Neural cell (in vitro differentiated cells): ENCODE results near the gene MAD2L1BP.

ENCODE experiments used
- EP300 ChIP-seq: fragments of 450-650 bp; conservative IDR thresholded peaks from 2 replicates; pipeline ENCODE4 v1.6.1; 2014; ENCODE audit warnings: antibody characterized with exemption, mild to moderate bottlenecking, moderate library complexity; ENCODE audit not compliant: poor library complexity, severe bottlenecking
- EZH2 ChIP-seq: fragments of 200-600, 300-800 bp; shearing (Covaris generic), sonication (generic); IDR thresholded peaks from 2 replicates; pipeline ENCODE4 v1.6.1; 2014; ENCODE audit warnings: antibody characterized with exemption, low read length, borderline replicate concordance, mild to moderate bottlenecking; ENCODE audit not compliant: insufficient read depth, poor library complexity, severe bottlenecking
- POLR2AphosphoS5 ChIP-seq: IDR thresholded peaks from 2 replicates; pipeline ENCODE4 v1.6.1; 2012
- TF ChIP-seq, protein P1 (sequence below): fragments of 450-650 bp; IDR thresholded peaks from 2 replicates; pipeline ENCODE4 v1.5.1; 2014; ENCODE audit warnings: antibody characterized with exemption, mild to moderate bottlenecking, moderate library complexity; ENCODE audit not compliant: poor library complexity, severe bottlenecking

- TF ChIP-seq, protein P1, sequence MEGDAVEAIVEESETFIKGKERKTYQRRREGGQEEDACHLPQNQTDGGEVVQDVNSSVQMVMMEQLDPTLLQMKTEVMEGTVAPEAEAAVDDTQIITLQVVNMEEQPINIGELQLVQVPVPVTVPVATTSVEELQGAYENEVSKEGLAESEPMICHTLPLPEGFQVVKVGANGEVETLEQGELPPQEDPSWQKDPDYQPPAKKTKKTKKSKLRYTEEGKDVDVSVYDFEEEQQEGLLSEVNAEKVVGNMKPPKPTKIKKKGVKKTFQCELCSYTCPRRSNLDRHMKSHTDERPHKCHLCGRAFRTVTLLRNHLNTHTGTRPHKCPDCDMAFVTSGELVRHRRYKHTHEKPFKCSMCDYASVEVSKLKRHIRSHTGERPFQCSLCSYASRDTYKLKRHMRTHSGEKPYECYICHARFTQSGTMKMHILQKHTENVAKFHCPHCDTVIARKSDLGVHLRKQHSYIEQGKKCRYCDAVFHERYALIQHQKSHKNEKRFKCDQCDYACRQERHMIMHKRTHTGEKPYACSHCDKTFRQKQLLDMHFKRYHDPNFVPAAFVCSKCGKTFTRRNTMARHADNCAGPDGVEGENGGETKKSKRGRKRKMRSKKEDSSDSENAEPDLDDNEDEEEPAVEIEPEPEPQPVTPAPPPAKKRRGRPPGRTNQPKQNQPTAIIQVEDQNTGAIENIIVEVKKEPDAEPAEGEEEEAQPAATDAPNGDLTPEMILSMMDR: peak; percentile 41
- TF ChIP-seq POLR2AphosphoS5 (peak; percentile 33), EZH2 (no peak), EP300 (no peak)
Observed at GRCh38 chr6:43668151-43669028, 32.8 kb downstream of the MAD2L1BP start.
